Astrocyte (in vitro differentiated cells and primary cell): ENCODE data around the gene GRIK3. TPM values are rescaled to one million over a fixed set of nuclear protein-coding genes. Genes with fewer than 3 reads are reported as not detected.

Experiments
- DNase-seq: peaks from one replicate; pipeline ENCODE4 v3.0.0-alpha.2; 2010; ENCODE audit warnings: low read depth
- FAIRE-seq: peaks from 2 replicates; lab custom pipeline; 2011; peaks lifted over from hg19 to GRCh38; lab: Jason Lieb, UNC
- H2AFZ ChIP-seq: 2 replicates; pipeline ENCODE4 v1.6.0; 2012; ENCODE audit warnings: low read depth, low read length, inconsistent platforms
- H3K27ac ChIP-seq: 2 replicates; pipeline ENCODE4 v1.5.1; 2011; ENCODE audit warnings: low read depth, low read length, inconsistent platforms
- H3K27me3 ChIP-seq: 2 replicates; pipeline ENCODE4 v1.6.0; 2011; ENCODE audit warnings: low read length, inconsistent platforms; ENCODE audit not compliant: insufficient read depth
- H3K36me3 ChIP-seq: 2 replicates; pipeline ENCODE4 v1.5.1; 2011; ENCODE audit warnings: low read length, inconsistent platforms; ENCODE audit not compliant: insufficient read depth
- H3K4me1 ChIP-seq: 2 replicates; pipeline ENCODE4 v1.5.1; 2011; ENCODE audit warnings: low read length, inconsistent platforms; ENCODE audit not compliant: insufficient read depth
- H3K4me2 ChIP-seq: 2 replicates; pipeline ENCODE4 v1.6.0; 2012; ENCODE audit warnings: low read length, inconsistent platforms
- H3K4me3 ChIP-seq: 2 replicates; pipeline ENCODE4 v1.5.1; 2011; ENCODE audit warnings: low read depth, mild to moderate bottlenecking, low read length, inconsistent platforms; ENCODE audit not compliant: insufficient read depth
- H3K79me2 ChIP-seq: 2 replicates; pipeline ENCODE4 v1.6.0; 2012; ENCODE audit warnings: mild to moderate bottlenecking, low read length, inconsistent platforms; ENCODE audit not compliant: insufficient read depth
- H3K9ac ChIP-seq: 2 replicates; pipeline ENCODE4 v1.6.0; 2012; ENCODE audit warnings: mild to moderate bottlenecking, low read length, inconsistent platforms
- H3K9me3 ChIP-seq: 2 replicates; pipeline ENCODE4 v1.5.1; 2012; ENCODE audit warnings: low read depth, mild to moderate bottlenecking, low read length, inconsistent platforms; ENCODE audit not compliant: insufficient read depth
- H4K20me1 ChIP-seq: 2 replicates; pipeline ENCODE4 v1.6.0; 2012; ENCODE audit warnings: low read length, inconsistent platforms; ENCODE audit not compliant: insufficient read depth
- H3K27ac Mint-ChIP-seq: one replicate; pipeline ENCODE4 v1.8.0; 2021; ENCODE audit warnings: mild to moderate bottlenecking, mixed read lengths; ENCODE audit not compliant: unreplicated experiment
- H3K27me3 Mint-ChIP-seq: one replicate; pipeline ENCODE4 v1.8.0; 2021; ENCODE audit warnings: low read depth, mixed read lengths; ENCODE audit not compliant: unreplicated experiment
- H3K36me3 Mint-ChIP-seq: one replicate; pipeline ENCODE4 v1.8.0; 2021; ENCODE audit warnings: low read depth, mixed read lengths; ENCODE audit not compliant: unreplicated experiment
- H3K4me1 Mint-ChIP-seq: one replicate; pipeline ENCODE4 v1.8.0; 2021; ENCODE audit warnings: low read depth, mixed read lengths; ENCODE audit not compliant: unreplicated experiment
- H3K4me3 Mint-ChIP-seq: one replicate; pipeline ENCODE4 v1.8.0; 2021; ENCODE audit warnings: mild to moderate bottlenecking, moderate library complexity, mixed read lengths; ENCODE audit not compliant: unreplicated experiment
- H3K9me3 Mint-ChIP-seq: one replicate; pipeline ENCODE4 v1.8.0; 2021; ENCODE audit warnings: mild to moderate bottlenecking, mixed read lengths; ENCODE audit not compliant: unreplicated experiment
- CTCF ChIP-seq: IDR thresholded peaks from 2 replicates; pipeline ENCODE4 v1.5.1; 2011; ENCODE audit warnings: low read depth, mild to moderate bottlenecking, inconsistent platforms, low read length, moderate library complexity; ENCODE audit not compliant: insufficient read depth
- EZH2 ChIP-seq: IDR thresholded peaks from 2 replicates; pipeline ENCODE4 v1.6.1; 2012; ENCODE audit warnings: mild to moderate bottlenecking, low read length, inconsistent platforms; ENCODE audit not compliant: insufficient read depth
- total RNA-seq: library from RNA; stranded (reverse); gene quantifications from 2 replicates; pipeline ENCODE4 v1.2.1, GENCODE V29; 2021

GRIK3 gene
- total RNA-seq, 1 donor from 2014 or later = 0.16 TPM

DNA sequence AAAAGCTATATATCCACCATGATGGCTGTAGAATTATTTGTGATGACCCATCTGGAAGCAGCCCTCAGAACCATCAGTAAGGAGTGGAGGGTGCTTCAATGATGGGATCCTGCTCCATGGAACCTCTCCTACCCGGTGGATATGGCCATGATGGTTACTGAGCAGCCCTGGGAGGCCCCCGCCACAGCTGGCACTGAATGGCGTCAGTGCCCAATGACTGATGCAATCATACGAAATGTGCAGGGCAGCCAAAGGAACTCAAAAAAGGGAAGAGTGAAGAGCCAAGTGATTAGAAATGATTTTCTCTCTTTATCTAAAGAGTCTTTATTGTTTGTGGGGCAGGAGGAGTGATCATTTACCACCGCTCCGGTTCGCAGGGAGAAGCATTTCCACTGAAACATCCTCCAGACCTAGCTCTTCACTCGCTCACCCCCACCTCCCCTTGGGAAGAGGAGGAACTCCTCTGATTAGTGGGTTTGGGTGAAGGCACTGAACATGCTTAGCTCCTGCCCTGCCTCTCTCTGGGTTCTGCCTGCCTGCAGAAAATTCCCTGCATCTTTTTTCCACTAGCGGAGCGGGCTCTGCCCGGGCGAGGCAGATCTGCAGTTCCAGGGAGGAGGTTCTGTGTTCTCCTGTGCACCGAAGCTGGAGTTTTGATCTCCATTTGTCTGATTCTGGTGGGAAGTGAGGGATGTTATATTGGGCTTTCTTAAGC, 260.3 kb downstream of the GRIK3 start:
- Histone ChIP-seq H3K27ac (no peak overlapping the region), H3K9me3 (no peaks in the 10 kb centered on the region), H3K4me3 (no peak overlapping the region), H4K20me1 (no peaks in the 10 kb centered on the region), H3K4me2 (no peak overlapping the region), H3K27me3 (no peaks in the 10 kb centered on the region), H3K9ac (no peak overlapping the region), H3K79me2 (no peaks in the 10 kb centered on the region), H3K36me3 (no peaks in the 10 kb centered on the region), H3K4me1 (no peaks in the 10 kb centered on the region), H2AFZ (no peak overlapping the region)
- no peaks in the 10 kb centered on the region for H3K36me3 Mint-ChIP-seq
- no peak overlapping the region for H3K27ac Mint-ChIP-seq
- no peak for FAIRE-seq
- no peak for TF ChIP-seq EZH2
- TF ChIP-seq CTCF = no peak
- H3K4me3 Mint-ChIP-seq = no peak overlapping the region
- H3K4me1 Mint-ChIP-seq = no peaks in the 10 kb centered on the region
- H3K27me3 Mint-ChIP-seq = peaks cover 67% of the 10 kb centered on the region
- DNase-seq = no peak
- H3K9me3 Mint-ChIP-seq = no peaks in the 10 kb centered on the region

GRCh38 chr1:36772647-36773495, 261.4 kb downstream of the GRIK3 start:
- Histone ChIP-seq H3K9me3 (no peaks in the 10 kb centered on the region), H3K4me2 (no peak overlapping the region), H2AFZ (no peak overlapping the region), H4K20me1 (no peaks in the 10 kb centered on the region), H3K27me3 (no peaks in the 10 kb centered on the region), H3K9ac (no peak overlapping the region), H3K36me3 (no peaks in the 10 kb centered on the region), H3K79me2 (no peaks in the 10 kb centered on the region), H3K27ac (no peak overlapping the region), H3K4me1 (no peaks in the 10 kb centered on the region), H3K4me3 (no peak overlapping the region)
- no peak for FAIRE-seq
- peaks cover 68% of the 10 kb centered on the region for H3K27me3 Mint-ChIP-seq
- no peaks in the 10 kb centered on the region for H3K9me3 Mint-ChIP-seq
- no peaks in the 10 kb centered on the region for H3K36me3 Mint-ChIP-seq
- no peak overlapping the region for H3K27ac Mint-ChIP-seq
- no peak for TF ChIP-seq EZH2
- DNase-seq = no peak
- no peaks in the 10 kb centered on the region for H3K4me1 Mint-ChIP-seq
- no peak overlapping the region for H3K4me3 Mint-ChIP-seq

DNA sequence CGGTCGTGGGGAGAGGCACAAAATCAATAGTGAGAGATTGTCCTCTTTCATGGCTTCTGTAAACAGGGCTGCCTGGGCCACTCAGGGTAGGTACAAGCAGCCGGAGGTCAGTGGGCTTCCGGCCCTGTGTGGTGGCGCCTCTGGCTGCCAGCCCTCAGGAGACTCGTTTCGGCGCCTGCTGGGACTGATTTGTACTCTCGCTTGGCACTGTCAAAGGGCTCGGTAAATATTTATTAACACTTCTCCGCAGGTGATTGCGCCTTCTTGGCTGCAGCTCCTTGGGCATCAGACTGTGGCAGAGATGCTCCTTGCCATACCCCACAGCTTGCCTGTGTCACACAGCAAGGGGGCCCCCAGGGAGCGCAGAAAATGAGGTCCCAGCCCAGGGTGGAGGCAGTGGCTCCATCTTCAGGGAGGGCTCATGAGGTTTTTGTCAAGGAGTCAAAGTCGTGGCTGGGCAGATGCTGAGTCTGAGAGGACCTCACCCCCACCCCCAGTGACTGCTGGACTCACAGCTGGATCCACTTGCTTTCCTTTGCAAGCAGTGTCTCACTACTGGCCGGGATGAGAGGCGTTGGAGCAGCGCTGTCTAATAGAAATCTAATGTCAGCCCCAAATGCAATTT, 262.5 kb downstream of the GRIK3 start:
- Mint-ChIP-seq H3K4me1 (no peaks in the 10 kb centered on the region), H3K27ac (no peak overlapping the region), H3K36me3 (no peaks in the 10 kb centered on the region), H3K27me3 (peaks cover 63% of the 10 kb centered on the region), H3K4me3 (no peak overlapping the region), H3K9me3 (no peaks in the 10 kb centered on the region)
- no peaks in the 10 kb centered on the region for H3K36me3 ChIP-seq
- TF ChIP-seq EZH2 (no peak), CTCF (no peak)
- H3K9ac ChIP-seq = no peak overlapping the region
- no peaks in the 10 kb centered on the region for H3K9me3 ChIP-seq
- H3K27me3 ChIP-seq = no peaks in the 10 kb centered on the region
- DNase-seq (no peak), FAIRE-seq (no peak)
- H3K27ac ChIP-seq = no peak overlapping the region
- no peak overlapping the region for H3K4me2 ChIP-seq
- H2AFZ ChIP-seq = no peak overlapping the region
- H4K20me1 ChIP-seq = no peaks in the 10 kb centered on the region
- no peaks in the 10 kb centered on the region for H3K79me2 ChIP-seq
- no peaks in the 10 kb centered on the region for H3K4me1 ChIP-seq
- H3K4me3 ChIP-seq = no peak overlapping the region
